ENCODE measurements around the gene TNIK.

TNIK gene

DNA sequence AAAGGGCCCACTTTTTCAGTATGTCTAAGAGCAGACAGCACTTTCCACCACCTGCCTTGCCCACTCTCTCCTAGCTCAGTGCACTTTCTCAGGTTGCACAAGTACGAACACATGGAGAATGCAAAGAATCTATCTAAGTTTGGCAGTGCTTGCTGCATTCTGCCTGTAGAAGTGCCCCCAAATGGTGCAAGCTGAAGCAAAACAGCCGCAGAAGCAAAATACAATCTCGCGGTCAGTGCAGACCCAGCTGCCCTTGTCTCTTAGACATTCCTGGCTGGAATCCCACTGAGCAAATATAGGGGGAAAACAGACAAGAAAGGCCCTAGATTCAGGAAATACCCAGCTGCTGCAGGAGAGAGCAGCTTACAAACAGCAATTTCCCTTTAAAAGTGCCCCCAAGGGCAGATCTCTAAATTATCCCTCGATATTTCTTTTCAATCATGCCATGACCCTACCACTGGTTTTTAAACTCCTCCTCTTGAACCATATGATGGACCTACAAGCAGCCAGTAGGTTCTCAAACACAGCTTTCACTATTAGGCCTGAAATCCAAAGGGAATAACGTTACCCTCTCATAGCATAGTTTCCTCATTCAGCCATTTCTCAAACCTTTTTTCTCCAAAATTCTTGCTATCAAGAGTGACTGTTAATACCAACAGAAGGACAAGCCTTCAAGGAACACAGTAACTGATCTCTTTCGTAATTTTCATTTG is 67.0 kb downstream of the TNIK start:
- TF ChIP-seq ZFX (IDR thresholded peaks at IDR 0.05; ENCODE audit: borderline replicate concordance) = no peak
- TF ChIP-seq, protein P1, sequence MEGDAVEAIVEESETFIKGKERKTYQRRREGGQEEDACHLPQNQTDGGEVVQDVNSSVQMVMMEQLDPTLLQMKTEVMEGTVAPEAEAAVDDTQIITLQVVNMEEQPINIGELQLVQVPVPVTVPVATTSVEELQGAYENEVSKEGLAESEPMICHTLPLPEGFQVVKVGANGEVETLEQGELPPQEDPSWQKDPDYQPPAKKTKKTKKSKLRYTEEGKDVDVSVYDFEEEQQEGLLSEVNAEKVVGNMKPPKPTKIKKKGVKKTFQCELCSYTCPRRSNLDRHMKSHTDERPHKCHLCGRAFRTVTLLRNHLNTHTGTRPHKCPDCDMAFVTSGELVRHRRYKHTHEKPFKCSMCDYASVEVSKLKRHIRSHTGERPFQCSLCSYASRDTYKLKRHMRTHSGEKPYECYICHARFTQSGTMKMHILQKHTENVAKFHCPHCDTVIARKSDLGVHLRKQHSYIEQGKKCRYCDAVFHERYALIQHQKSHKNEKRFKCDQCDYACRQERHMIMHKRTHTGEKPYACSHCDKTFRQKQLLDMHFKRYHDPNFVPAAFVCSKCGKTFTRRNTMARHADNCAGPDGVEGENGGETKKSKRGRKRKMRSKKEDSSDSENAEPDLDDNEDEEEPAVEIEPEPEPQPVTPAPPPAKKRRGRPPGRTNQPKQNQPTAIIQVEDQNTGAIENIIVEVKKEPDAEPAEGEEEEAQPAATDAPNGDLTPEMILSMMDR (IDR thresholded peaks at IDR 0.05) = no peak
- no peak overlapping the region for H3K27ac ChIP-seq

DNA sequence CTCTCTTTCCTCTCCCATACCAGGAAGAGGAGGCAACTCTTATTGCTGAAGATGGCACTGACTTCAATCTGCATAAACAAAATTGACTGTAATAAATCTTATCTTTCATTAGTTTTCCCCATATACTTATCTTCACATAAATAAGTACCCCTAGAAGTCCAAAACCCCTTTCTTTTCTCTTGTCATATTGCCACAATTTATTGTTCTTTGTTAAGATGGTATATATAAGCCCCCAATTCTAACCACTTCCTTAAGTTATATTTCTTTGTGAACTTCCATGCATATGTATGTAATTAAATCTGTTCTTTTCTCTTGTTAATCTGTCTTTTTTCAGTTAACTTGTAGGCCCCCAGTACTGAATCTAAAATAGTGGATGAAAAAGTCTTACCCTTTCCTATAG is 68.8 kb downstream of the TNIK start:
- H3K27ac ChIP-seq = no peak overlapping the region
- no peak for TF ChIP-seq ZFX (IDR thresholded peaks at IDR 0.05; ENCODE audit: borderline replicate concordance)
- TF ChIP-seq, protein P1 (IDR thresholded peaks at IDR 0.05) = no peak

DNA sequence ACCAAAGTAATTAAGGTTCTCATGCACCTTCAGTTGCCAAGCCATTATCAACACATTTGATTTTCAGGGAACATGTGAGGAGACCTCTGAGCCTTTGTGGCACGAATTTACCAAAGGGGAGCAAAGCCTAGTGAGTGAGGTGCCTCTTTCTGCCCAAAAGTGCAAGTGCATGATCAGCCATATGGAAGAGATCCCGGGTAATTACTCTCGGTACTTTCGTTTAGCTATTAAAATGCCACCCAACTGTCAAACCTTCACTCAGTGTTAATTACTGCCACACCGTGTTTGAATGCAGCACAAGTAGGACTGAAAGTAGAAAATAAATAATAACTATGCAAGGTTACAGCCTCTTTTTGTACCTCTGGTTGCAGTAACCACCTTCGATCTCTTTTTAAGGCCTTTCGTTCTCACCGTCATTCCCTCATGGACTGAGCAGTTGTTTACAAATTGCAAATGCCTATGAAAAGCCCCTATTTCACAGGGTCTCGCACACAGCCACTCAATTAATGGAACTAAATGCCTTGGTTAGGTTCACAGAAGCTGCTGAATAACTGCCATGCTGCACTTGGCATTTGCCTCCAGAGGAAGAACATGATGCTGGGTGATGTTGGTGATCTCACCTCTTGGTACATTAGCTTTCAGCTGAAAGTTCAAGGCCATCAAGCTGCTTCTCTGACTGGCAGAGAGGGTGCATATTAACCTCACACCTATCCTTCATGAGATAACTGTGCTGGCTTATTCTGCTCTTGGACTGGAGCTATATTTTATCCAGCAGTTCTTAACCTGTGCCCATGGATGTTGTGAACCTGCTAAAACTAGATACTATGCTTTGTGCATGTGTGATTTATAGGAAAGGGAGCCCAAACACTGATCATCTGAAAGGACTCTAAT is 69.9 kb downstream of the TNIK start:
- no peak overlapping the region for H3K27ac ChIP-seq
- no peak for TF ChIP-seq ZFX (IDR thresholded peaks at IDR 0.05; ENCODE audit: borderline replicate concordance)
- TF ChIP-seq, protein P1 (IDR thresholded peaks at IDR 0.05) = no peak

DNA sequence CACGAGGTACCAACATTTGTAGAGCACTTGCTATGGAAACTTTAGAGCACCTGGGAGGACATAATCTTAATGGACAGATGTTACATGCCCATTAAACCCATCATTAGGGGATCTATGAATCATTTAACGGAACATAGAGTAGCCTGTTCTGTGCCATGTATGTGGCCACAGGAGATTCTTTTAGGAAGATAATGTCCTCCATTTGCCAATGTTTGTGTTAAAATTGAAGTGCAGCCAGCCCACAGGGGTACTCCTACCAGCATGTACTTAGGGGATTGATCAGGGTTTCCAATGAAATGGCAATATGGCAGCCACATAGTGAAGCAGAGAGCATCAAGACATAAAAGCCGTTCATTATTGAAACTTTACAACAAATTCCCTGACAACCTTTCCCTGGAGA is 70.7 kb downstream of the TNIK start:
- no peak for TF ChIP-seq ZFX (IDR thresholded peaks at IDR 0.05; ENCODE audit: borderline replicate concordance)
- TF ChIP-seq, protein P1 (IDR thresholded peaks at IDR 0.05) = no peak
- no peak overlapping the region for H3K27ac ChIP-seq

DNA sequence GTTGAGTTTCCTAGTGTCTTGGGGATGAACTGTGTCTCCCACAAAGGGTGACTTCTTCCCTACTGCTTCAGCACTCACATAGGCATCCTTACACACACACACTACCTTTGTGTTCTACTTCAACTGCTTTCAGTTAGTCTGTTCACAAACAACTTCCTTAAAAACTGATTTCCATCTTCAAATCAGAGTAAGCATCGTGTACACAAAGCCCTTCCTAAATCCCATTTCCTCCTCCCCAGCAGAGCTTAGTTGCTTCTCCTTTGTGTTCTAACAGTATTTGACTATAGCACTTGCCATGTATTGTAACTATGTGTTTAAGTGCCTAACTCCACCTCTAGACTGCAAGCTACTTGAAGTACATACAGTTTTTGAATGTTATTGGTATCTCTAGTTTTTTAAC is 71.7 kb downstream of the TNIK start:
- H3K27ac ChIP-seq = no peak overlapping the region

DNA sequence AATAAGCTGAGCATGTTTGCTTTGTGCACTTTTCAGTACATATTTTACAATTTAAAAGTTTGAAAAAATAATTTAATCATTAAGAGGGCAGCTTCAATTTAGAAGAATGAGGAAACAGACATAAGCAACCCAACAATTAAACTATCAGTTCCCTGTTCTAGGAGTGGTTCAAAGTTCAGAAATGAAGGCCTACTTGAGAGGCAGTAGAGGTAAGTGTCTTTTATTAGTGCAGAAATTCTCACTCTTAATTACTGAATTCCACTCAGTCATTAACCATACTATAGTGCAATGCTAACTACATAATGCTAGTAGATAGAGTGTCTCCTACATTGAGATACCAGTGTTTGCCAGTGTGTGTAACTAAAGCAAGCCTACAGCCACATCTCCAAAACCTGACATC is 73.1 kb downstream of the TNIK start:
- TF ChIP-seq ZFX (IDR thresholded peaks at IDR 0.05; ENCODE audit: borderline replicate concordance) = no peak
- TF ChIP-seq, protein P1 (IDR thresholded peaks at IDR 0.05) = no peak
- no peak overlapping the region for H3K27ac ChIP-seq

More for the DNA sequence above, 71.7 kb downstream of the TNIK start:
- no peak for TF ChIP-seq ZFX (IDR thresholded peaks at IDR 0.05; ENCODE audit: borderline replicate concordance)
- TF ChIP-seq, protein P1 (IDR thresholded peaks at IDR 0.05) = no peak

DNA sequence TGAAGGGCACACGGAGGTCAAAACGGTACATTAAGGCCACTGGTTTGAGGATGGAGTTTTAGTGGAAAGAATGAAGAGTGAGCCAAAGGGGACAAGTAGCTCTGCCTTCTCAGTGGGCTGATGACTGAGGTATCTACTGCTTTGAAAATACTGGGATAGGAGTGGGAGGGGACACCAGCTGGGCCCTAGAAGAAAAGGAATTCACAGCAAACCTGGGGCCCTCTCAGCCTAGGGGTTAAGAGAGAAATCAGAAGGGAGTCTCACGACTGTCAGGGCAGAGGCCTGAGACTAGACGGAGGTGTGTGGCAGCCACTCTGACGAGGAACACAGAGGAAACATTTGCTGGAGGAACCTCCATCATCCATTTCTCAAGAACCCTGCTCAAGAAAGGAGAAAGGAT is 75.1 kb downstream of the TNIK start:
- no peak overlapping the region for H3K27ac ChIP-seq
- TF ChIP-seq ZFX (IDR thresholded peaks at IDR 0.05; ENCODE audit: borderline replicate concordance) = no peak
- TF ChIP-seq, protein P1 (IDR thresholded peaks at IDR 0.05) = no peak
